Measurements from ENCODE around the gene RAB3A. TPM values are rescaled to one million over a fixed set of nuclear protein-coding genes. Genes with fewer than 3 reads are reported as not detected.
"Not testable (repeated sequence)": the region's sequence is repeated elsewhere in the genome, so short reads cannot be mapped to it uniquely, and the experiment has no call there.

The RAB3A gene
- total RNA-seq, 4 donors from 2014 or later = 0.30 to 0.76 (median 0.44) TPM; not detected in 1

- Histone ChIP-seq H3K4me3 (no peak overlapping the region), H3K4me1 (peaks cover 15 to 31% (median 17%) of the 10 kb centered on the region in 3 donors), H3K27ac (no peak overlapping the region), H3K27me3 (no peaks in the 10 kb centered on the region), H3K36me3 (peaks cover 18 to 74% (median 45%) of the 10 kb centered on the region in 3 donors), H3K9me3 (no peaks in the 10 kb centered on the region)
- TF ChIP-seq POLR2A (IDR thresholded peaks at IDR 0.05) (no peak), CTCF (IDR thresholded peaks at IDR 0.05) (no peak)
- WGBS, 2 donors = 93 to 97% methylated on average over 7 of the region's 7 CpGs
- no peak for DNase-seq
- intact Hi-C loops (cut with DNase I) = no loop called here
Observed at GRCh38 chr19:18164072-18164471, 39.8 kb downstream of the RAB3A start.

GRCh38 chr19:18161636-18162002 is 42.2 kb downstream of the RAB3A start:
- Histone ChIP-seq H3K9me3 (no peaks in the 10 kb centered on the region), H3K4me1 (peaks cover 28 to 55% (median 39%) of the 10 kb centered on the region in 3 donors), H3K36me3 (peaks cover 5 to 50% (median 28%) of the 10 kb centered on the region in 3 donors), H3K27me3 (no peaks in the 10 kb centered on the region), H3K27ac (peak overlapping the region; percentile 61 to 87 (median 82)), H3K4me3 (peak overlapping the region in 3 of 4 donors; percentile 40 to 70 (median 51))
- intact Hi-C loops (cut with DNase I) = no loop called here
- no peak for DNase-seq
- 36 to 67% methylated on average over 3 to 9 of the region's 19 CpGs for WGBS, 2 donors
- TF ChIP-seq POLR2A (IDR thresholded peaks at IDR 0.05) (no peak), CTCF (IDR thresholded peaks at IDR 0.05) (peak in 1 of 6 experiments; percentile 0)

GRCh38 chr19:18160971-18161635 is 42.7 kb downstream of the RAB3A start:
- H3K4me1 ChIP-seq = peaks cover 33 to 61% (median 44%) of the 10 kb centered on the region in 3 donors
- peak overlapping the region; percentile 26 to 70 (median 46) for H3K4me3 ChIP-seq
- 3 to 5% methylated on average over 4 to 13 of the region's 66 CpGs for WGBS, 2 donors
- H3K27ac ChIP-seq = peak overlapping the region; percentile 77 to 87 (median 84)
- H3K27me3 ChIP-seq = no peaks in the 10 kb centered on the region
- peaks cover 3 to 47% (median 24%) of the 10 kb centered on the region in 3 donors for H3K36me3 ChIP-seq
- DNase-seq = no peak
- TF ChIP-seq POLR2A (IDR thresholded peaks at IDR 0.05) (no peak), CTCF (IDR thresholded peaks at IDR 0.05) (peak; percentile 21 to 82 (median 60))
- H3K9me3 ChIP-seq = no peaks in the 10 kb centered on the region
- intact Hi-C loops (cut with DNase I) = no loop called here

GRCh38 chr19:18160493-18160970 is 43.3 kb downstream of the RAB3A start:
- intact Hi-C loops (cut with DNase I) = no loop called here
- Histone ChIP-seq H3K9me3 (no peaks in the 10 kb centered on the region), H3K4me1 (peaks cover 39 to 66% (median 50%) of the 10 kb centered on the region in 3 donors), H3K36me3 (peaks cover 0 to 47% (median 18%) of the 10 kb centered on the region in 3 donors), H3K27ac (peak overlapping the region; percentile 77 to 87 (median 84)), H3K4me3 (peak overlapping the region; percentile 26 to 70 (median 46)), H3K27me3 (no peaks in the 10 kb centered on the region)
- TF ChIP-seq POLR2A (IDR thresholded peaks at IDR 0.05) = no peak
- no peak for TF ChIP-seq CTCF (IDR thresholded peaks at IDR 0.05)
- DNase-seq = no peak
- WGBS, 2 donors = 30 to 40% methylated on average over 4 to 9 of the region's 13 CpGs

- H3K27ac ChIP-seq = peak overlapping the region in 2 of 4 donors; percentile 81 to 87
- WGBS, 2 donors = 77 to 89% methylated on average over 8 to 10 of the region's 10 CpGs
- H3K9me3 ChIP-seq = no peaks in the 10 kb centered on the region
- peaks cover 42 to 73% (median 54%) of the 10 kb centered on the region in 3 donors for H3K4me1 ChIP-seq
- intact Hi-C loops (cut with DNase I) = loop anchor here (5.0 kb wide), 1 partner anchor 48 kb away; no protein-coding TSS in a partner anchor
- TF ChIP-seq CTCF (IDR thresholded peaks at IDR 0.05) = no peak
- TF ChIP-seq POLR2A (IDR thresholded peaks at IDR 0.05) = no peak
- H3K36me3 ChIP-seq = peaks cover 0 to 43% (median 16%) of the 10 kb centered on the region in 3 donors
- DNase-seq = no peak
- H3K4me3 ChIP-seq = no peak overlapping the region
- no peaks in the 10 kb centered on the region for H3K27me3 ChIP-seq
Observed at GRCh38 chr19:18159810-18160209, 44.0 kb downstream of the RAB3A start.

GRCh38 chr19:18159059-18159616 is 44.7 kb downstream of the RAB3A start:
- DNase-seq, H3K4me3 ChIP-seq, H3K9me3 ChIP-seq, H3K27me3 ChIP-seq: not testable (repeated sequence)
- Histone ChIP-seq H3K4me1 (peaks cover 46 to 80% (median 59%) of the 10 kb centered on the region in 3 donors), H3K27ac (peak overlapping the region in 1 of 4 donors; percentile 90), H3K36me3 (peaks cover 0 to 36% (median 15%) of the 10 kb centered on the region in 3 donors)
- WGBS, 2 donors = 81 to 85% methylated on average over 4 to 6 of the region's 6 CpGs
- intact Hi-C loops (cut with DNase I) = loop anchor here (5.0 kb wide), 1 partner anchor 47 kb away; no protein-coding TSS in a partner anchor

Measured in esophagus squamous epithelium (tissue), 5 donors.